ENCODE data around the gene TMEM61.
A peak's percentile ranks its signal among the peaks of the same experiment; 100 is the strongest.
"Not testable (repeated sequence)": the region's sequence is repeated elsewhere in the genome, so short reads cannot be mapped to it uniquely, and the experiment has no call there.

The TMEM61 gene

DNA sequence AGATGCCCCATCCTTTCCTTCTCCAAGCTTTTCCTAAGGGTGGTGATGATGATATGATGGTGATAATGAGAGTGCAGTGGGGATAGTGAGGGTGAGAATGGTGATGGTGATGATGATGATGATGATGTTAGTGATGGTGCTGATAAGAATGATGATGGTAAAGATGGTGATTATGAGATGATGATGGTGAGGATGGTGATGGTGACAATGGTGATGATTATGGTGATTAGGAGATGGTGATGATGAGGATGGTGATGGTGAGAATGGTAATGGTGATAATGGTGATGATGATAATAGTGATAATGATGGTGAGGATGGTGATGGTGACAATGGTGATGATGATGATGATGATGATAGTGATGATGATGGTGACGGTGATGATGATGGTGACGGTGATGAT lies 22.3 kb downstream of the TMEM61 start:
- no peak for DNase-seq

DNA sequence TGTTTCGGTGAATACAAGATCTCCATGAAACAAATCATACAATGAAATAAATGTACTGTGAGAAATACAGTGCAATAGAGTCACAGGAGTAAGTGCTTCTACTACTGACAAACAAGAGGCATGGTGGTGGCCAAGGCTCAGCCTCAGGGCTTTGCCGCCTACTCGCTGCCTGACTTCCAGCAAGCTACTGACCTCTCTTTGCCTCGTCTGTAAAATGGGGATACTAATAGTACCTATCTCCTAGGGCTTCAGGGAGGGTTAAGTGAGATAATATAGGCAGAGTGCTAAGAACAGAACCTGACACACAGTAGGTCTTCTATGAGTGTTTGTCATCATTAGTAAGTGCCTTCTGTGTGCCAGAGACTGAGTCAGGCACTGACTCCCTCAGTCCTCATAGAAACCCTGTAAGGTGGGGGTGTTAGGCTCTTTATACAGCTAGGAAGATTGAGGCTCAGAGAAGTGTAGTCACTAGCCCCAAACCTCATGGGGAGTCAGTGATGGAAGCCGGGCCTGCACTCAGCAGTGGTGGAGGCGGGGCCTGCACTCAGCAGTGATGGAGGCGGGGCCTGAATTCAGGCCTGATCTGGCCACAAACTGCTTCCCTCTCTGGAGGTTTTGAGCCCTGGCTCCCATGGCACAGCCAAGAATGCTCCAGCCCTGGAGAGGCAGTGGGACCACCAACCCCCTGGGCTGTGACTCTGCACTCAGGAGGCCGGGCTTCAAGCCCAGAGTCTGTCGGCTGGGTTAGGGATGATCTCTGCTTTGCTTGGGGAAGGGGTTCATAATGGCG lies 25.1 kb downstream of the TMEM61 start:
- DNase-seq: no peak

DNA sequence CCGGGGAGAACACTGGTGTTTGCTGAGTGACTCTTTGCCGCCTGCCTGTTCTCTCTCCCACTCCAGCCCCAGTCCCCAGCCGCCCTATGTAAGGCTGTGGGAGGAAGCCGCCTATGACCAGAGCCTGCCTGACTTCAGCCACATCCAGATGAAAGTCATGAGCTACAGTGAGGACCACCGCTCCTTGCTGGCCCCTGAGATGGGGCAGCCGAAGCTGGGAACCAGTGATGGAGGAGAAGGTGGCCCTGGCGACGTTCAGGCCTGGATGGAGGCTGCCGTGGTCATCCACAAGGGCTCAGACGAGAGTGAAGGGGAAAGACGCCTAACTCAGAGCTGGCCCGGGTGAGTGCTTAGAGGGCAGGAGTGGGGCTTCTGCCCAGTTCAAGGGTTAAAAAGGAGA lies 26.5 kb downstream of the TMEM61 start:
- no peak for DNase-seq

DNA sequence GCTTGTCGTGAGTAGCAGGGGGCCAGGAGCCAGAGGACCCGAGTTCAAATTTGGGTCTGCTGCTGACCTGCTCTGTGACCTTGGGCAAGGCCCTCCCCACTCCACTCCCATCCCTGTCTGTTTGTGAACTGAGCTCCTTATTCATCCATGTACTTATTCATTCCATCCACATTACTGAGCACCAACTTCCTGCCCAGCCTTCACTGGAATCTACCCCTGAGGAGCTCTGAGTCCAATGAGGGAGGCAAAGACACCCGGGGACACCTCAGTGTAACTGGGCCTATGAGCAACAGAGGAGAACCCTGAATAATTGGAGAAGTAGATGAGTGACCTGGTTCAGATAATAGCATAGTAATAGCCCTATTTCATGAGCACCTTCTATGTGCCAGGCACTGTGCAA lies 27.2 kb downstream of the TMEM61 start:
- DNase-seq: peak; percentile 80

DNA sequence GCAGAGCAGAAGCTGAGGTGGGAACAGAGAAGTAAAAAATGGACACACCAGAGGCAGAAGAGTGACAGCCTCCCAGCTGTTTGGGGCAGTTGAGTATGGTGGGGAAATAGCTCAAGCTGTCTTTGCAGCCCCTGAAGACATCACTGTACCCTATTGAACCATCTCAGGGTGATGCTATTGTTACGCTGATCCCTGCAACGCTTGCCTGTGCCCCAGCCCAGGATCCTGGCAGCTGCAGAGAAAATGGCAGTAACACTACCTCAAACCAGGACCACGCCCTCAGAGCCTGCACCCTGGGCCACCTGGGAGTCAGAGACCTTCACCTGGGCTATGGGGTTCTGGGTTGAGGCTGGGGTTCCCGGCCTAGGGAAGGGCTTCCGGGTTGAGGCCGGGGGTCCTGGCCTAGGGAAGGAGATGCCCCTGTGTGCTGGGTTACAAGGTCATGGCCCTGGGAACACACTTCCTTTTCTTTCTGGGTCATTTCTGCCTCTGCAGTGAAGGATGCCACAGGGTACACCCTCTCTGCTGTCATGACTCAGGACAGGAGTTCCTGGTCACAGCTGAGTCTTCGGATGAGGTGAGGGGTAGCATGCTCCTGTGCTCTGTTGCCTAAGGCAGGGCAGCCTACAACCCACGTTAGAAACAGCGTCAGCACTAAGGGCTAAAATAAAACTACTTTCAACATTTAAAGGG lies 29.9 kb downstream of the TMEM61 start:
- DNase-seq: no peak

DNA sequence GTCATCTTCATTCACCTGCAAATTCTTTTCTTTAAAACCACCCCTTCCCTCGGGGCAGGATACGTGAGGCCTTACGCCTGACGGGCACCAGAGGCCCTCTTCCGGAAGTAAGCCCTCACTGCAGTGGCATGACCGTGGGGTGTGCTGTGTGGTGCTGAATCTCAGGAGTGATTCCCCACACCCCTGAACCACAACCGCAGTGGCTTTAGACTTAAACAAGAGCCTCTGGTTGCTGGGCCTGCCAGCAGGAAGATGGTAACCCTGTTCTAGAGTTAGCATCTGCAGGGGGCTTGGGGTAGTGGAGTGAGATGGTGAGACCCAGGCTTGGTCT lies 30.4 kb downstream of the TMEM61 start:
- no peak for DNase-seq

DNA sequence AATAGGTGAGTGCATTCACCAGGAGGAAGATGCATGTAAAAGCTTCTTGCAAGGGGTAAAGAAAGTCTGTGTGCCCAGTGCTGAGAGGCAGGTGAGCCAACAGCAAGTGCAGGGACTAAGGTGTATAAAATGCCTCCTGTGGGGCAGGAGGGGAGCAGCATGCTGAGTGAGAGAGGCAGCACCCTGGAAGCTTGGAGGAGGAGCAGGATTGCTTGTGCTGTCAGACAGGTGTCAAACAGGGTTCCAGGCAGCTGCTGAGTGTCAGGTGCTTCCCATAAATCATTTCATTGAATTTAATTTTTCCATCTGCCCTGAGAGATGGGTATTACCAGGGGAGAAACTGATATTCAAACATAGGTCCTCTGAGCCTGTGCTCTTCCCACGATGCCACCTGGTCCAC lies 32.2 kb downstream of the TMEM61 start:
- DNase-seq: no peak

DNA sequence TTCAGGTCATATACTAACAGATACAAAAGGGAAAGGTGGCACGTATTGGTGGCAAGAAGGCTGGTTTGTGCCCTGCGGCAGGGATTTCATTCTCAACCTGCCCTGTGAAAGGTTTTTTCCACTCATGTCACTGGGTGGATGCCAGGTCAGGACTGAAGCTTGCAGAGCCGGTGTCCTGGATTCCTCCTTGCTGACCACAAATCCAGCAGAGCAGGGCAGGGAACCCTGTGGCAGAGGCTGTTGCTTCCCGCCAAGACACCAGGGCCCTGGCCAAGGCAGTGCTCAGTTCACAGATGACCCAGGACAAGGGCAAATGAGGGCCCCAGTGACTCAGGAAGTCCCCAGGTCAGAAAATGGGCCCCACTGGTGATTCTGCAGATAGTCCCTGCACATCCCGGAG lies 34.7 kb downstream of the TMEM61 start:
- DNase-seq: no peak

DNA sequence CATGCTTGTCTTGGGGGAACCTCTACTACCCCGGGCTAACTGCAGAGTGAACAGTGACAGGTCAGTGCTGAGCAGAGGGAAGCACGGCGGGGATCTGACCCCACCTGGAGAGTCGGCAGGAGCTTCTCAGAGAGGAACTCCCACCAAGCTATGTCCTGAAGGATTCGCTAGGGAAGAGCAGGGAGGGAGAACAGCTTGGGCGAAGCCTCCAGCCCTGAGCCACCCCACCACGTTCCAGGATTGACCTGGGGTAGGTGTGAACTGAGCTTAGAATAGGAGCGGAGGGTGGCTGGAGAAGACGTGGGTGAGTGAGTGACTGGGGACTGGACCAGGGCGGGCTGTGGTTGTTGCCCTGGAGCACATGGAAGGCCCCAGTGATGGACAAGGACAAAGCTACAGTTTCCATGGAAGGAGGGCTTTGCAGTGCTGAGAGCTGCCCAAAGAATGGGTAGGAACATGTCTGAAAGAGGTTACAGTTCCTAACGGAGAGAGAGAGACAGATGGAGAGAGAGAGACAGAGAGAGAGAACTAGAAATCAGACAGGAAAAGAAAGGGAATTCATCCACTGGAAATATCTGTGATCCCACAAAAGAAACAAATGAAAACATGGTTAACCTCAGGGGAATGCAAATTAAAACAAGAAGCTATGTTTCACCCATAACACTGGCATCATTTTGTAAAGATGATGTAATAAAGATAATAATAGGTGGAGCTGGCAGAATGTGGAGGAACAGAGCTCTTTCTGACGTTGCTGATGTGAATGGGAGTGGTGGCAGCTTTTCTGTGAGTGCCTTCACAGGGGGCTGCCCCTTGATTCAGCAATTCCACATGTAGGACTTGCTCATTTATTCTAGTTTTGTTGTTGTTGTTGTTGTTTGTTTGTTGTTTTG lies 35.5 kb downstream of the TMEM61 start:
- peak; percentile 51 for DNase-seq

DNA sequence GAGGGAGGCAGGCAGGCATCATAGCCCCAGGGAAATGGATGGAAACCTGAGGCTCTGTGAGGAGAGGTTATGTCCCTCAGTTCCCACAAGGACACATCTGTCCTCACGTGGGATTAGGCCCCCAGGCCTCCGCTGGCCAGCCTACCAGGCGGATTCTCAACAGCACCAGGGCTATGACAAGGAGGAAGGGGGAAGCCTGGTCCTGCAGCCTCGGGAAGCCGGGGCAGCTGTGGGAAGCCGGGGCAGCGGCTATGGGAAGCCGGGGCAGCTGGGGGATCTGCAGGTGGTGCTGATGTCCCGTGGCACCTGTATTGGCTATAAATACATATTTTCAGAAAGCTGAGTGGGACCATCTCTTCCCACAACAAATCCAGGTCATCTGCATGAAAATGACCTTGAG lies 38.0 kb downstream of the TMEM61 start:
- DNase-seq: no peak

DNA sequence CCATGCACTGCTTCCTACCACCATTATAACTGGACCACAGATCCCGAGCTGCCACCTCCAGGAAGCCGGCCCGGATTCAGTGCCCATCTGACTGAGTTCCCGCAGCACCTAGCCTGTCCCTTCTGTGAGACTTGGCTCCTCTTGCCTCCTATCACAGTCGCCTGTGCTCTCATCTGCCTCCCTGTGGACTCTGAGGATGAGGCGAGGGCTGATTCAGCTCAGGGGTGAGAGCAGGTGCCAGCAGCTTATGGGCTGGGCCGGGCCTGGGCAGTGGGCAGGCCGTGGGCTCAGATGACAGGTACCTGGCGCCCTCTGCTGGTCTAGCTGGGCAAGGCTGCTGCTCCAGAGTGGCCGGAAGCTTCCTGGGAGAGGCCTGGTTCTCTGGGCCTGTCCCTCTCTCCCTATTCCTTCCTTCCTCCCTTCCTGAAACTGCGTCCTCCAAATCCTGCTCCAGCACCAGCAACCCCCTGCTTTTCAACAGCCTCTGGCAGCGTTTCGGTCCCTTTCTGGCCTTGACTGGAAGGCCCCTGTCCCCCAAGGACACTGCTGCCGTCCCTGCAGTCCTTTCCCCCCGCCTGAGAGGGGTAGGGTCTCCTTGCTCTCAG lies 41.6 kb downstream of the TMEM61 start:
- DNase-seq: peak; percentile 89

DNA sequence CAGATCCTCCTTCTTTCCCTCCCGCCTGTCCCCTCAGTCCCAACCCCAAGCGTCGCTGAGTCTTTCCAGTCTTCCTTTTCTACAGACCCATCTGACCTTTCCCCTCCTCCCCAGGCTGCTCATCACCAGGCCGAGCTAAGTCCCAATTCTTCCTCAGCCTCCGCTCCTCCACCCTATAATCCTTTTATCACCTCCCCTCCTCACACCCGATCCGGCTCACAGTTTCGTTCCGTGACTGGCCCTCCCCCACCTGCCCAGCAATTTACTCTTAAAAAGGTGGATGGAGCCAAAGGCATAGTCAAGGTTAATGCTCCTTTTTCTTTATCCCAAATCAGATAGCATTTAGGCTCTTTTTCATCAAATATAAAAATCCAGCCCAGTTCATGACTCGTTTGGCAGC lies 43.7 kb downstream of the TMEM61 start:
- DNase-seq: not testable (repeated sequence)

DNA sequence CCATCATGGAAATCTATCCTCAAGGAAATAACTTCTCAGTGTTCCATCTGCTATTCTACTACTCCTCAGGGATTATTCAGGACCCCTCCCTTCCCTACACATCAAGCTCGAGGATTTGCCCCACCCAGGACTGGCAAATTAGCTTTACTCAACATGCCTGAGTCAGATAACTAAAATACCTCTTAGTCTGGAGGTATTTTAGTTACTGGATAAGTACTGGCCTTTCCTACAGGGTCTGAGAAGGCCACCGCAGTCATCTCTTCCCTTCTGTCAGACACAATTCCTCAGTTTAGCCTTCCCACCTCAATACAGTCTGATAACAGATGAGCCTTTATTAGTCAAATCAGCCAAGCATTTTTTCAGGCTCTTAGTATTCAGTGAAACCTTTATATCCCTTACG lies 46.3 kb downstream of the TMEM61 start:
- DNase-seq: not testable (repeated sequence)

DNA sequence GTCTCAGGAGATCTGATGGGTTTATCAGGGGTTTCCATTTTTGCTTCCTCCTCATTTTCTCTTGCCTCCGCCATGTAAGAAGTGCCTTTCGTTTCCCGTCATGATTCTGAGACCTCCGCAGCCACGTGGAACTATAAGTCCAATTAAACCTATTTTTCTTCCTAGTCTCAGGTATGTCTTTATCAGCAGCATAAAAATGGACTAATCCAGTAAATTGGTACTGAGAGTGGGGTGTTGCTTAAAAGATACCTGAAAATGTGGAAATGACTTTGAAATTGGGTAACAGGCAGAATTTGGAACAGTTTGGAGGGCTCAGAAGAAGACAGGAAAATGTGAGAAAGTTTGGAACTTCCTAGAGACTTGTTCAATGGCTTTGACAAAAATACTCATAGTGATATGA lies 50.7 kb downstream of the TMEM61 start:
- DNase-seq: not testable (repeated sequence)

DNA sequence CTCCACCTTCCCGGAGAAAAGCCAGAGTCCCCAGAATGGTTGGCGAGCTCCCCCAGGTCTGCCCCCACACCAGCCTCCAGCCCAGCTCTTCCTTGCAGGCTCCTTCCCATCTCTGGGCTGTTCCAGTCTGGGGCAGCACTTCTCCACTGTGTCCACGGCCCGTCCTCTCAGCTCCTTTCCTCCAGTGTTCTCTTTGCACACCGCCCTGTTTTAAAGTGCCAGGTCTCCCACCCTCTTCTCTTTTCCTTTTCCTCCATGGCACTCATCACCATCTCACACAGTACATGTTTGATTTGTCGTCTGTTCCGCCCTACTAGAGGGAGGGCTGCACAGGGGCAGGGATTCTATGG lies 52.8 kb downstream of the TMEM61 start:
- DNase-seq: no peak

DNA sequence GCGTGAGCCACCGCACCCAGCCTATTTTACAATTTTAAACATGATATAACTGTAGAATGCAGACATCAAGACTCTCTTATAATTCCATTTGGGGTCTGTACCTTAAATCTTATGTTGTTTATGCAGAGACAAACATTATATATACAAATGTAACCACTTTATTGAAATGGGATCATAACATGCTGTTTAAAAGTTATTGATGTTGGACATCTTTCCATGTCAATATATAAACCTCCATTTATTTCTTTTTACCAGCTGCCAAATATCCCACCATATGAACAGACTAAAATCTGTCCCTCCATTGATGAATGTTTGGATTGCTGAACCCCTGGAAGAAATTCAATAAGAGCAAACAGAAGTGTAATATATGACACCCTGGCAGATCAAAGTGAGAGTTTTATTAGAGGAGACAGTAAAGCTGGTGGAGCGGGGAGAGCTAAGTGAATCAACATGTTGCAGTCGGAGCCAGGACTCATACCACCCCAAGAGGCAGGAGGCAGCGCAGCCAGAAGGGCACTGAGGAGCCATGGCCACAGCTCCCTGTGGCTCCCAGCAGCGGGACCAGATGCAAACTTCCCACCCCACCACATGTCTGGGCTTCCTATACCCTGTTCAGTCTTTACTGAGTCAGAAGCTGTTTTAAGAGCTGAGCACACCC lies 54.2 kb downstream of the TMEM61 start:
- DNase-seq: peak; percentile 34

DNA sequence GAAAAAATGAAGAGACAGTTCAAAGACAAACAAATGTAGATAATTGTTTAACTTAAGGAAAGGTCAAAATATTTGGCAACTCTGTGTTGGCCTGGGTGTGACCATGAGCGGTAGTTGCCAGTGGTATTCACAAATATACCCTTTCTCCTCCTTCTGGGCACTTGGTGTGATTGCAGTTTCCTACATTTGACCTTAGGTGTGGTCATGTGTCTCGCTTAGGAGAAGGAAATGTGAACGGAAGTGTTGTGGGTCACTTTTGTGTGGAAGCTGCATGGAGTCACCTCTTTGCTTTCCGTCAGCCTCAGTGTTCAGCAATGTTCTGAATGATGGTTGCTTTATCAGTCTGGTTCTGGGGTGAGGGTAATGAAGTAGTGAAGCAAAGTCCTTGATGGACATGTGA lies 55.5 kb downstream of the TMEM61 start:
- no peak for DNase-seq

DNA sequence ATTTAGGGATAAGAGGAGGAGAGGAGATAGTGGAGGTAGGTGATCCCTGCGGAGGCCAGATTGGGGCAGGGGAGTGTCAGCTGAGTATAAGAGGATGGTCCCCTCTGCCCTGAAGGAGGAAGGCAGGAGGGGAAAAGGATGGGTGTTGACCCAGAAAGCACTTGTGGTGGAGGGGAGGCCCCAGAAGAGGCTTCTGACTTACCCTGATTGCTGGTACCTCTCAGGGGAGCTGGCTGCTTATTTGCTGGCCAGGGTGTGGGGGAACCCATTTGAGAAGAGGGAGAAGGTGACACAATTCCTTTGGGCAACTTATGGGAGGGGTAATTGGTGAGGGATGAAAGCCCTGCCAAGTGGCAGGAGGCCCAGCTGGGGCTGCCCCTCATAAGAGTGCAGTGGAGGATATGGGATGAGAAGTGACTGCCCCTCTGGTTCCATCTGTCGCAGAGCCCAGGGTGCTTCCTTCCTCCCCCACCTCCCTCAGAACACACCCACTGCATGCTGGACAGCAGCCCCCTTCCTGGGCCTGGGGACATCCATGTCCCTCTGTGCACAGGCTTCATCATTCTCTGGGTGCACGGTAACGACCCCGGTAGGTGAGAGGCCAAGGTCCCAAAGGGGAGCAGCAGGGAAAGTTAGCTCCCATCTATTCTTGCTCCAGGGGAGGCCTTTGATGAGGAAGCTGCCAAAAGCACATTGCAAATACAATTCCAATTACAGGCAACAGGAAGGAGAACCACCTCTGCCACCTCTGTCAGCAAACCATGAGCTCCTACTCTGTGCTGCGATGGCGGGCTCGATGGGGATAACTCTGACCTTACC lies 57.5 kb downstream of the TMEM61 start:
- DNase-seq: no peak

DNA sequence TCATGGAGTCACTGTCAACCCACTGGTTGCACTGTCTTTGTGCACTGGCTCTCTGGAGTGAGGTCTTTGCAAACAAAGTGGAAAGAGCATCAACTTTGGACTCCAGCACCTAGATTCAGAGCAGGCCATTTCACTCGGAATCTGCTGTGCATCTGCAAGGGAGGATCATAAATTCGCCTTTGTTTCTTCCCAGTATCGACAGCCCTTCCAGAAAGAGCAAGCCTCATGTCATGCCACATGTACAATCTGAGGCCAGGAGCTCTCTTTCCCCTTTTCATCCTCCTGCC lies 58.1 kb downstream of the TMEM61 start:
- DNase-seq: no peak

DNA sequence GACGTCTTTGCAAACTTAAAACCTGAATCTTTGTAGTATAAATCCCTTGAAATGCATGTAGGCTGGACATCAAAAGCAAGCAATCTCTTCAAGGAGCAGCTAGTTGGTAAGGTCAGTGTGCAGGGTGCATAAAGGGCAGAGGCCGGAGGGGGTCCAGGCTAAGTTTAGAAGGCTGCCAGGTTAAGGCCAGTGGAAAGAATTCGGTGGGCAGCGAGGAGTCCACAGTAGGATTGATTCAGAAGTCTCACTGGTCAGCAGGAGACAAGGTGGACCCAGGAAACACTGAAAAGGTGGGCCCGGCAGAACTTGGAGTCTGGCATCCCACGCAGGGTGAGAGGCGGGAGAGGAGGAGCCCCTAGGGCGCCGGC lies 58.5 kb downstream of the TMEM61 start:
- no peak for DNase-seq

DNA sequence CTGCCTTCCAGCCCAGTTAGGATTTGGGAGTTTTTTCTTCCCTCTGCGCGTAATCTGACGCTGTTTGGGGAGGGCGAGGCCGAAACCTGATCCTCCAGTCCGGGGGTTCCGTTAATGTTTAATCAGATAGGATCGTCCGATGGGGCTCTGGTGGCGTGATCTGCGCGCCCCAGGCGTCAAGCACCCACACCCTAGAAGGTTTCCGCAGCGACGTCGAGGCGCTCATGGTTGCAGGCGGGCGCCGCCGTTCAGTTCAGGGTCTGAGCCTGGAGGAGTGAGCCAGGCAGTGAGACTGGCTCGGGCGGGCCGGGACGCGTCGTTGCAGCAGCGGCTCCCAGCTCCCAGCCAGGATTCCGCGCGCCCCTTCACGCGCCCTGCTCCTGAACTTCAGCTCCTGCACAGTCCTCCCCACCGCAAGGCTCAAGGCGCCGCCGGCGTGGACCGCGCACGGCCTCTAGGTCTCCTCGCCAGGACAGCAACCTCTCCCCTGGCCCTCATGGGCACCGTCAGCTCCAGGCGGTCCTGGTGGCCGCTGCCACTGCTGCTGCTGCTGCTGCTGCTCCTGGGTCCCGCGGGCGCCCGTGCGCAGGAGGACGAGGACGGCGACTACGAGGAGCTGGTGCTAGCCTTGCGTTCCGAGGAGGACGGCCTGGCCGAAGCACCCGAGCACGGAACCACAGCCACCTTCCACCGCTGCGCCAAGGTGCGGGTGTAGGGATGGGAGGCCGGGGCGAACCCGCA lies 59.1 kb downstream of the TMEM61 start, which contains the start of gene PCSK9:
Gene PCSK9 (plus strand): TSS at position 207 of the 741 bp plus-strand sequence. CDS start 290 bp downstream, at position 497.
- peak; percentile 22 for DNase-seq
